ENCODE data around the gene PPP1R3E.
"Not testable (repeated sequence)": the region's sequence is repeated elsewhere in the genome, so short reads cannot be mapped to it uniquely, and the experiment has no call there.

Gene PPP1R3E

DNA sequence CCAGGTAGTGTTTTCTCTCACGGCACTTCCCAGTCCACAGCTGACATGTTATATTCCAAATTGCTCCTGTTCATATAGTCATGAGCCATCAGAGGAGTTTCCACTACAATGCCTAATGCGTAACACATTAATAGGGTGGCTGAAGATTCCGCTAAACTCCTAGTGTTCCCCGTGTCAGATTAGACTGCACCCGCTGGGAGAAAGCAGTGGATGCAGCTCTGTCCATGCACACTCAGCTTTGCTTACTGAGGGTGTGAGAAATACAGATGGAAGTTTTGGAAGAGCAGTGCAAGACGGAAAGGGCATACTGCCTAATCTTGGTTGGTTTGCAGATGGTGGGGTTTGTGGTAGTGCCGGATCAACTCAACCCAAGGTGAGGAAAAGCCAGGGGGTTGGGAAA lies 5.6 kb downstream of the PPP1R3E start:
- no peak for DNase-seq

DNA sequence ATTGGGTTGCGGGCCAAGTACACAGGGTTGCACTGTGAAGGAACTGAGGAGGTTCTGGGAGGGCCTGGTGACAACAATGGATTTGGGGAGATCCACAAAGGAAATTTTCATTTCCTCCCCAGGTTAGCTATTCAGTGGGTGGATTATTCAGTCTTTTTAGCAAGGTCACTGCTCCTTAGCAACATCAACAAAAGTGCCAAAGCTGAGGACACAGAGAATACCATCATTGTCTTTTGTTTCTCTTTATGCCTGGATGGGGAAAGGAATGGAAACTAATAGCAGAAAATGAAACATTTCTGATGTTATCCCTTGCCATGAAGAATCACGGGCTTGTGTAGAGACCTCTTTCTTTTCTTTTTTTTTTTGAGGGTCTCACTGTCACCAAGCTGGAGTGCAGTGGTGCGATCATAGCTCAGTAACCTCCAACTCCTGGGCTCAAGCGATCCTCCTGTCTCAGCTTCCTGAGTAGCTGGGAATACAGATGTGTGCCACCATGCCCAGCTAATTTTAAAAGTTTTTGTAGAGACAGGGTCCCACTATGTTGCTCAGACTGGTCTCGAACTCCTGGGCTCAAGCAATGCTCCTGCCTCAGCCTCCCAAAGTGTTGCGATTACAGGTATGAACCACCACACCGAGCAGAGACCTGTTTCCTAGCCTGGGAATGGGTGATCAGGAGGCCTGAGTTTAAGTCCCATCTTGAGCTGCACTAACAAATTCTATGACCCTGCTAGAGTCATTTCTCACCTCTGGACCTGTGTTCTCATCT lies 6.5 kb downstream of the PPP1R3E start:
- no peak for DNase-seq

DNA sequence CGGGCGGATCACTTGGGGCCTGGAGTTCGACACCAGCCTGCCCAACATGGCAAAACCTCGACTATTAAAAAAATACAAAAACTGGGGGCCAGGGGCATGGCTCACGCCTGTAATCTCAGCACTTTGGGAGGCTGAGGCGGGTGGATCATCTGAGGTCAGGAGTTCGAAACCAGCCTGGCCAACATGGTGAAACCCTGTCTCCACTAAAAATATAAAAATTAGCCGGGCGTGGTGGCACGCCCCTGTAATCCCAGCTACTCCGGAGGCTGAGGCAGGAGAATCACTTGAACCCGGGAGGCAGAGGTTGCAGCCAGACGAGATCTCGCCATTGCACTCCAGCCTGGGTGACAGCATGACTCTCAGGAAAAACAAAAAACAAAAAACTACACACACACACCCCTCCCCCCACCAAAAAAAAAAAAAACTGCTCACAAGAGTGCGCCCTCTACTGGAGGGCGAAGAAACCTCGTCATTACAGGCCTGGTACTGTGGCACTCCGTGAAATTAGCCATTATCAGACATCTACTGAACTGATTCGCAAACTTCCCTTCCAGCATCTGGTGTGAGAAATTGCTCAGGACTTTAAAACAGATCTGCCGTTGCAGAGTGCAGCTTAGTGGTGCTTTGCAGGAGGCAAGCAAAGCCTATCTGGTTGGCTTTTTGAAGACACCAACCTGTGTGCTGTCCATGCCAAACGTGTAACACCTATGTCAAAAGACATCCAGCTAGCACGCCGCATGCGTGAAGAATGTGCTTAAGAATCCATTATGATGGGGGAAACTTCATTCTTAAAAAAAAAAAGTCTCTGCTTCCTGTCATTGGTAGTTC lies 7.7 kb downstream of the PPP1R3E start:
- DNase-seq, result peak; percentile 54

DNA sequence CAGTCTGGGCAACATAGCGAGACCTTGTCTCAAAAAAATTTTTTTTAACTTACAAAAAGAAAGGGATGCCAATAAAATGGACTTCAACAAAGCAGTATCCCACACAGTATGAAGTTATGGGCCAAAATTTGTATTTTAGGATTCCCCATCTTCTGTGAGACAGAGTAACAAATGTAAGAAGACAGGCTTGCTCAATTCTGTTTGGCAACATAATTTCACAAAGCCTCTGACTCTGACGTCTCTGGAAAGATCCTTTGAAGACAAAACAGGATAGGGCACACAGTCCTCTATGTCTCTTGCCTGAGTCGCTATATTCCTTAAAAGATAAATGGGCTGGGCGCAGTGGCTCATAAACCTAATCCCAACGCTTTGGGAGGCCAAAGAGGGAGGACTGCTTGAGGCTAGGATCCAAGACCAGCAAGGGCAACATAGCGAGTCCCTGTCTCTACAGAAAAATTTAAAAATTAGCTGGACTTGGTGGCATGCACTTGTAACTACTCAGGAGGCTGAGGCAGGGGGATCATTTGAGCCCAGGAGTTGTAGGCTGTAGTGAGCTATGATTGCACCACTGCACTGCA lies 15.7 kb downstream of the PPP1R3E start:
- DNase-seq, result no peak

DNA sequence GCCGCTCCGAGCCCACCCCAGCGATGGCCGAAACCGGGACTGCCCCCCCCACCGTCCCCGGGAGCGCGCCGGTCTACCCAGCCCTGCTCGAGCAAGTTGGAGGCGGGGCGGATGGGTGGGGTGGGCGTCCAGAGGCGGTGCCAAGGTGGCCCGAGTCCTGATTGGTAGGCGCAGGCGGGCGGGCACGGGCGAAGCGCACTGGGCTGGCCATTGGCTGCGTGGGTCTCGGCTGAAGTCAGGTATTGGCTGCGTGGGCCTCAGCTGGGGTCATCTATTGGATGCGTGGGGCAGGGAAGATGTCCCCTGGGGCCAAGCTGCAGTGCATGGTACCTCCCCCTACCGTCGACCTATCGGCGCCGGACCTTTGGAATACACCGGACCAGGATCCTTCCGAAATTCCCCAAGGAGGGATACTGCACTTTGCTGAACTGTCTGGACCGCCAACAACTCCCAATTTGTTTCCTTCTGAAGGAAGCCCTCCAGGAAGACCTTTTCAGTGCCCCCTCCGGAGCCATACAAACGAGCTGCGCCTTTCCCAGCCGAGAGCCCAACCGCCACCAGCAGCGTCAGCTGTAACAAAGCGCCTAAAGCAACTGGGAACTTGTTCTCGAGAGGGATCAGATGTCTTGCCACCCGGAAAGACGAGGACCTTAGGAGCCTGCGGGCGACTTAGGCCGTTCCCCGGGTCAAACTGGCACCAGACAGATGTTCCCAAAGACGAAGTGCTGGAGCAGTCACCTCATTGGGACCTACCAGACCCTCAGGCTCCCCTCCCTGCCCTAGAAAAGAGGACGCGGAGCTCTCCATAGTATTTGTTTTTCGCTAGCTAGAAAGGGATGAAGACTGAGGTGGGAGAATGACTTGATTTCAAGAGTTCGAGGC lies 16.4 kb downstream of the PPP1R3E start, which contains the start of gene HOMEZ:
TSS of gene HOMEZ (minus strand) at position 113 of the 882 bp plus-strand sequence. CDS start 180 bp downstream, outside the sequence.
- peak; percentile 99 for DNase-seq

DNA sequence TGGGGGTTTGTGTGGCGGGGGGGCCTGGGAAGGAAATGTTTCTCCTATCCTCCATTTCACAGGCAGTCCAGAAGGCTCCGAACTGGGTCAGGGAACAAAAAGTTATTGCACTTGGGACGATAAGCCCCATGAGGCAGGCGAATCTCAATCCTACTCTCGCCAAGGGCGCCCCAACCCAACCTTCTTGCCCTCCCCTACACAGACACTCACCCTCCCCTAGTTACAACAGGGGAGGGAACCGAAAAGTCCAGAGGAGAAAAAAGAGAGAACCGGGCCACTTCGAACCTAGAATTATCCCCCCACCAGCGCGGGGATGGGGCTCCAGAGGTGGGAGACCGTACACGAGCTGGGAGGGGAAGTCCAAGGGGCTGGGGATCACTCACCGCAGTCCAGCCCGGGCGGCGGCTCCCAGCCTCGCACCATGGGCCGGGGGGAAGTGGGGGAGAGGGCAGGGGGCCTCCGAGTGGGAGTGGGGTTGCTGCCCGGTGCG lies 17.1 kb downstream of the PPP1R3E start:
- DNase-seq, result peak; percentile 45

DNA sequence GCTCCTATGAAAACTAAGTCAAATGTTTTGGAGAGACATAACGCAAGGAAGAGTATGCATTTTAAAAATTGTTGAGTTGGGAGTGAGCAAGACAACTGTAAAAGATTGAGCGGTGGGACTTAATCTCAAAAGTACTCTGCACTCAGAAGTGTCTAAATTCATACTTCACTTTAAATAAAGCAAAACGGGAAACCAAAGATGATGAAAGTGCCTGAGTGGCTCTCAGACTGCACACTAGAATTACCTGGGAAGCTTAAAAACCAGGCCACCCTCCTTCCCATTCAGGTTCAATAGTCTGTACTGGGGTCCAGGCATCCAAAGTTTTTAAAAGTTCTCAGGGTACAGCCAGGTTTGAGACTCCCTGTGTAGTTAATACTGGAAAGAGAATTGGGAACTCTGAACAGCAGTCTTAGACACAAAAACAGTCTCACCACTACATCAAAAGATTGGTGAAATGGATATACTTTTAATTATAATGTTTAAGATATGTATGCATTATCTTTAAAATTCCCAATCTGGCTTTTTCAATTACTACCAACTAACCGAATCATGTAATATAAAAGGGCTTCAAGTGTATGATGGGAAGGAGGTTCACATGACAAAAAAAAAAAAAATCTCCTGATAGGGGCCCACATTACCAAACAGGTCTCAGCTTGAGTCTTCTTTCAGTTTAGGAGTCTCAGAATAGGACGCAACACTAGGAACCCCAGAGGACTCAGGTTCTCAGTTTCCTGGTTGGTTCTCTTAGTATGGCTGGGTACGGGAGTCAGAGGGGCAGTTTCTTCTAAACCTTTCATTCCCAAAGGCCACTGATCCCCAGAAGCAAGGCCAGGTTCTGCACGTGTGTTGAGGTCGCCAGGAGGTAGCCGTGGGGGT lies 17.8 kb downstream of the PPP1R3E start:
- DNase-seq, result no peak

DNA sequence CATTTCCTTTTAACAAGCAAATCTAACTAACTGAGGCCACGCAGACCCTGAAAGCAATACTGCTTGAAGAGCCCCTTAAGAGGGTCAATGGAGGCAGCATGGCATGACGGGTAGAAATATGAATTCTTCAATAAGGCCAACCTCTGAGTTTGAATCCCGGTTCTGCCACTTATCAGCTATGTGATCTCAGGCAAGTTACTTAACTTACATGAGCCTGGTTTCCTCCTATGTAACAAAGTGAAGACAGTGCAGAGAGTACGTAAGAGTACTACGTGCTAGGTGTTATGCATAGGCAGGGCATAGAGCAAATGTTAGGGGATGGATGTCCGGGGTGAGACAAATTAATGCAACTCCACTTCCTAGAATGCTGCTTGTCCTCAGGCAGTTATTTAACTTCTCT lies 21.4 kb downstream of the PPP1R3E start:
- no peak for DNase-seq

DNA sequence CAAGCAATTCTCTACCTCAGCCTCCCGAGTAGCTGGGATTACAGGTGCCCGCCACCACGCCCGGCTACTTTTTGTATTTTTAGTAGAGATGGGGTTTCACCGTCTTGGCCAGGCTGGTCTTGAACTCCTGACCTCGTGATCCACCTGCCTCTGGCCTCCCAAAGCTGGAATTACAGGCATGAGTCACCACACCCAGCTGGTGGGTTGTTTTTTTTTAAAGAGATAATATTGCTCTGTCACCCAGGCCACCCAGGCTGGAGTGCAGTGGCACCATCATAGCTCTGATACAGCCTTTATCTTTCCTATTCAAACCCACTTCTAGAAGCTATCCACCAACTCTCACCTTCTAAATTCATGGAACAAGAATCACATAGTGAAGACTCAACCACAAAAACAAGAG lies 24.7 kb downstream of the PPP1R3E start:
- not testable (repeated sequence) for DNase-seq

DNA sequence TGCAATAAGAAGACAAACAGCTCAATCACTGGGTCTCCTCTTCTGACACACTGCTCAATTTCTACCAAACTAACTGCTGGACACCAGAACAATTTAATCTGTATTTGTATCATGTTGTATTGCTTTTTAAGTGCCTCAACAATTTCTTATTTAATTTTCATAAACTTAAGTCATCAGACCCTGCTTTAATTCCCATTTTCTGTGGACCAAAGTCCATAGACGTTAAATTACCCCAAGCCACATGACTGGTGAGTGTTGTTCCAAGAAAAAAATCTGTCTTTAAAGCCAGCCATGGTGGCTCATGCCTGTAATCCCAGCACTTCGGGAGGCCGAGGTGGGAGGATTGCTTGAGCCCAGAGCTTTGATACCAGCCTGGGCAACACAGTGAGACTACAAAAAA lies 25.5 kb downstream of the PPP1R3E start:
- DNase-seq, result no peak

DNA sequence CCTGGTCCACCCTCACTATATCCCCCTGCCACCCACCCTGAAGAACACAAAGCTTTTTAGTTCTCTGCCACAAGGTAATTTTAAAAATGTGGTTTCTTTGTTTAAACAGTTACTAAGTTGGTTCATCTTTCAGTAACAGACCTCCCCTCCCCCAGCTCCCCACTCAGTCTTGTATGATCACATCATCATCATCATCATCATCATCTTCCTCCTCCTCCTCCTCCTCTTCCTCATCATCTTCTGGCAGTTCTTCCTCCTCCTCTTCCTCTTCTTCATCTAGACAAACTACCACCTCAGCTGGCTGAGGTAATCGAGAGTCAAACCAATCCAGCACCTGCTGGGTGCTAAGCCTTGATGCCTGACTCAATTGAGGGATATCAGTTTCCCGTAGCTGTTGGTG lies 27.2 kb downstream of the PPP1R3E start:
- no peak for DNase-seq

DNA sequence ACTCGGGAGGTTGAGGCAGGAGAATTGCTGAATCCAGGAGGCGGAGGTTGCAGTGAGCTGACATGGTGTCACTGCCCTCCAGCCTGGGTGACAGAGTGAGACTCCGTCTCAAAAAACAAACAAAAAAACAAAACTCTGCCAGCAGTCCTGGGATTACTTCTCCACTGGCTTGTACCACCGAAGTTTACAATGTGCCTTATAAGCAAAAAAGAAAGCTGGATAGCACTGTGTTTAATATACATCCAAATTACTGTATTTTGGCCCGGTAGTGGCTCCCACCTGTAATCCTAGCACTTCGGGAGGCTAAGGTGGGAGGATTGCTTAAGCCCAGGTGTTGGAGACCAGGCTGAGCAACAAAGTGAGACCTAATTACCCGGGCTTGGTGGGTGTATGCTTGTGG lies 33.5 kb downstream of the PPP1R3E start:
- no peak for DNase-seq

DNA sequence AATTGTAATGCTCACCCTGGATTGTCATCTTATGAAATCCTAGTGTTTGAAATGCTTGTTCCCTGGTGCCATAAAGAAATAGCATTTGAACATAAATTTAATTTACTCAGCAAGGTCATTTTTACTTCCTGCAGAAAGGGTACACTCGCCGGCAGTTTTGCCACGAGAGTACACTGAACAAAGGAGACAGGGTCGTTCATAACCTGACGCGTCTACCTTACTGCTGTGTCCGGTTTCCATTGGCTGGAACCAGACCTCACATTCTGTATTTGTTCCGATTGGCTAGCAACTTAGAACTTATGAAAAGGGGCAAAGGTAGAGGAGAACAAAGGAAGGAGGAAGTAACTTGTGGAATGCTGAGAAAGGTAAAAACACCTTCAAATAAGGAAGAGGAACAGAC lies 41.8 kb downstream of the PPP1R3E start:
- DNase-seq, result not testable (repeated sequence)

DNA sequence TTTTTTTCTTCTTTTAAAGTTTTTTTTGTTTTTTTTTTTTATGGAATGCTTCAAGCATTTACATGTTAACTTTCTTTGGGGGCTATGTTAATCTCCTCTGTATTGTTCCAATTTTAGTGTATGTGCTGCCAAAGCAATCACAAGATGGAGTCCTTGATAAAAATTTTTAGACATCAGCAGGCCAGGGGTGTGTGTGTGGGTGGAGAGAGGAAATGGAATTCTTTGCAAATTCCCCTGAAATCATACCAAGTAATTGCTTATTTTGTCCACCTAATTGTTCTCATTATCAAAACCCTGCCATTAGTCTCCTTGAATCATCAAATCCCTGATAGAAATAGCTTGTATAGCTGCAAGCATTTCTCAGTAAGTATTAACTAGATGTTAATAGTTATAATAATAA lies 43.2 kb downstream of the PPP1R3E start:
- DNase-seq, result no peak

DNA sequence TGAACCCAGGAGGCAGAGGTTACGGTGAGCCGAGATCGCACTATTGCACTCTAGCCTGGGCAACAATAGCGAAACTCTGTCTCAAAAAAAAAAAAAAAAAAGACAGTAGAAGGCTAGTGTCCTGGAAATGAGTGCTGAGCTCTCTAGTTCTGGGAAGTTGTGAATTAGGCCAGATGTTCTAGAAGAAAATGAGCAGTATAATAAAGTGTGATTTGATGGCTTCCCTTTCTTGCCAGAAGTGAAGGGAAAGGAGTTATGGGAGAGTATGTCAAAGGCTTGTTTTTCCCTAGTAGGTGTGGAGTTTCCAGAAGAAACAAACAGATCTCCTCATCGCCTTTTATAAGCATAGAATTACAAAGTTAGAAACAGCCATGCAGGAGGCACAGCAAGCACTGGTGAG lies 44.4 kb downstream of the PPP1R3E start:
- DNase-seq, result no peak

DNA sequence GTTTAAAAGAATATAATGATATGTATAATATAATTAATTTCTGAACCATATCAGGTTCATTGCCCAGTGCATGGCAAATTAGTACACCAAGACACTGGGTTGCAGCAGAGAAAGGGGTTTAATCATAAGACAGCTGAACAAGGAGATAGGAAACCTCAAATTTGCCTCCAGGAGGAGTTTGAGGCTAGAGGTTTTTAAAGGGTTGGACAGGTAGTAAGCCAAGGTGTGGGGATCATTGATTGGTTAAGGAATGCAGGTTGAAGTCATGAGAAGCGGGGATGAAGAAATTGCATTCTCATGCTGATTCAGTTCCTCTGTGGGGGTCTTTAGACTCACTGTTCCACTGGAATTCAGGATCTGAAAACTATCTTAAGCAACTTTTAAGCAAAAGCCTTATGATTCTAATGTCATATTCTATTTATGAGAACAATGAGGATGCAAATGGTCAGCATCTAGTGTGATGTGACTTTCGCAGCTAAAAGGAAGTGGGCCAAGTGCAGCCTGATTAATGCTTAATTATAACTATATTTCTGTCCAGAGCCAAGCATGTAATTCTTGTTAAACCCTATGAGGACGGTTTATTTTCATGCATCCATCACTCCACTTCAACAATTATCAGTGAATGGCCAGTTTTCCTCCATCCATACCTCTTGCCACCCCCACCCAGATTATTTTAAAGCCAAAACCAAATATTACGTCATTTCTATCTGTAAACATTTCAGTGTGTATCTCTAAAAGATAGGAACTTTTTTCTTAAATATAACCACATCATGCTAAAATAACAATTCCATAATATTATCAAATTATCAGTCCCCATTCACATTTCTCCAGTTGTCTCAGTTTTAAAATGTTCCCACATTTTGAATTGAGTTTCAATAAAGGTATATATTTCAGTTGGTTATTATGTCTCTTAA lies 50.0 kb downstream of the PPP1R3E start:
- DNase-seq, result no peak

DNA sequence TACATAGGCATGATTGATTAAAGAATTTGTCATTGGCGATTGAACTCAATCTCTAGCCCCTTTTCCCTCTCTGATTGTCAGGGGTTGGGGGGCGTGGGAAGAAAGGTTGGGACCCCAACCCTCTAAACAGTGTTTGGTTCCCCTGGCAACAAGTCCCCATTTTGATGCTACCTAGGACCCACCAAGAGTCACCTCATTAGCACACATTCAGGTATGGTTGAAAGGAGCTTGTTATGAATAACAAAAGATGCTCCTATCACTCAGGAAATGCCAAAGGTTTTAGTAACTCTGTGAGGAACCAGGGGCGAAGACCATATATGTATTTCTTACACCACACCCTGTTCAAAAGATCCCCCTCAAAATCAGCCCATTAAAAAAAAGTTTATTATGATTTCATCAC lies 50.7 kb downstream of the PPP1R3E start:
- no peak for DNase-seq

DNA sequence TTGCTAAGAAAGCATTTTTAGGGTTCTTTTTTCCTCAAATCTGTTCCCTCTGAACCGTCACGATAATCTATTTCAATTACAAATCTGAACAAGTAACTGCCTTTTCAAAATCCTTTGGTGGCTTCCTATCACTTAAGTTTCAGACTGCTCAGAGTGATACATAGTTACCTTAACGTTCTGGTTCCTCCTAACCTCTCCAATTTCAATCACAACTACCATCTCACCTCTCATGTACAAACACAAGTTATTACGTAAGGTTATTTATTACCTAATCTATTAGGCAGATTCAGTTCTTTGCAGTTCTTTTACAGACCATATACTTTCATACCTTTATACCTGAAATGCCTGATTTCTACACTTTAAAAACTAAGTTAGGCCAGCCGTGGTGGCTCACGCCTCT lies 52.8 kb downstream of the PPP1R3E start:
- no peak for DNase-seq

DNA sequence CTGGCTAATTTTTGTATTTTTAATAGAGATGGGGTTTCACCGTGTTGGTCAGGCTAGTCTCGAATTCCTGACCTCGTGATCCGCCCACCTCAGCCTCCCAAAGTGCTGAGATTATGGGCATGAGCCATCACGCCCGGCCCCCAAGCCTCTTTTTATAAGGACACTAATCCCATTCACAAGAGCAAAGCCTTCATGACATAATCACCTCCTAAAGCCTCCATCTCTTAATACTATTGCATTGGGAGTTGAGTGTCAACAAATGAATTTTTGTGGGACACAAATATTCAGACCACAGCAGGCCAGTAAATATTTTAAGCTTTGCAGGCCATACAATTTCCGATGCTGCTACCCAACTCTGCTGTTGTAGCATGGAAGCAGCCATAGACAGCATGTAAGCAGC lies 54.1 kb downstream of the PPP1R3E start:
- DNase-seq, result no peak

Measured in NCI-H345 (cell line).